ENCODE measurements around the gene COL6A6.
"Not testable (repeated sequence)": the region's sequence is repeated elsewhere in the genome, so short reads cannot be mapped to it uniquely, and the experiment has no call there.

COL6A6 gene

DNA sequence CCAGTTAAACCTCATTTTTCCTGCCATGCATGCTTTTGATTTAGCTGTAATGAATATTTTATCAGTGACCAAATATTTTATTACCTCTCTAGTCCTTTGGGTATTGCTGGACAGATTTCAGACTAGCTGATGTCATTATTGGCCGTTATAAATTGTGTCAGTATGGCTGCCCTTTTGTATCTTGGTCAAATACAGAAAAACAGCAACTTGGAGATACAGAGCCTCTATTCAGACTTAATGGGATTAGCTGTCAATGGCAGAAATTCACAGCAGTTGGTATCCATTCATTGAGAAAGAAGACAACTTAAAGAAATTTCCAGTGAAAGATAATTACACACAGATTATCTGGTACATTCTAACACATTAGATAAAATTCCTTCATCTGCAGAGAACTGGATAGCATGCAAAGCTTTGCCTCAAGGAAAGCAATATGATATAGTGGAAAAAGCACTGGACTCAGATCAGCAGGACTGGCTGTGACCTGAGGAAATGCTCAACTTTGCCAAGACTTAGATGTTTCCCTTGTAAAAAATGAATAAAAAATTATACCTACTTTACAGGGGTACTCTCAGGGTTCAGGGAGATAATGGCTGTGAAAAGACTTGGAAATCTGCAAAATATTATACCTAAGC, 20.8 kb downstream of the COL6A6 start:
- no peak for DNase-seq

DNA sequence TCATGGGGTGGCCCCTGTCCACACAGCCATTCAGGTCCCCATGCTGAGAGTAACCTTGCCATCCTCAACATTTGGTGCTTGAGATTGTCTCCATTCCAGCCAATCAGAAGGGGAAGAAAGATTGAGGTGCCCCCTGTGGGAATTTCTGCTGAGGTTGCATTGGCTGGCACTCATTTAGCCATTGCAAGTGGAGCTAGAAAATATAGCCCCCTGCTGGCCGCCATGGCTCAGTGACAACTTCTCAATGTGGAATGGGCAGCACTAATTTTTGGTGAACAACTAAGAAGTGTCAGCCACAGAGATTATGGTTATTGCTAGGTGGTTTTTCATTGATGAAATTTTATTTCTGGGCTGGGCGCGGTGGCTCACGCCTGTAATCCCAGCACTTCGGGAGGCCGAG, 22.0 kb downstream of the COL6A6 start:
- DNase-seq, result peak; percentile 22

DNA sequence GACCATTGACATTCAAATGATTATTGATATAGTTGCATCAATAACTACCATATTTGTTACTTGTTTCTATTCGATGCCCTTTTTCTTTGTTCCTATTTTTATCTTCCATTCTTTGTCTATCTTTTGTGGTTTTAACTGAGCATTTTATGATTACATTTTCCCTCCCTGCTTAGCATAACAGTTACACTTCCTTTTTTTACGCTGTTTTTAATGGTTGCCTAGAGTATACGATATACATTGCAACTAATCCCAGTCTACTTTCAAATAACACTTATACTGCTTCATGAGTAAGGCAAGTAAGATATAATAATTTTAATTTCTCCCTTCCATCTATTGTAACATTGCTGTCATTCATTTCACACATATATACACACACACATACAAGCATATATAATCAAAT, 26.3 kb downstream of the COL6A6 start:
- DNase-seq, result no peak

DNA sequence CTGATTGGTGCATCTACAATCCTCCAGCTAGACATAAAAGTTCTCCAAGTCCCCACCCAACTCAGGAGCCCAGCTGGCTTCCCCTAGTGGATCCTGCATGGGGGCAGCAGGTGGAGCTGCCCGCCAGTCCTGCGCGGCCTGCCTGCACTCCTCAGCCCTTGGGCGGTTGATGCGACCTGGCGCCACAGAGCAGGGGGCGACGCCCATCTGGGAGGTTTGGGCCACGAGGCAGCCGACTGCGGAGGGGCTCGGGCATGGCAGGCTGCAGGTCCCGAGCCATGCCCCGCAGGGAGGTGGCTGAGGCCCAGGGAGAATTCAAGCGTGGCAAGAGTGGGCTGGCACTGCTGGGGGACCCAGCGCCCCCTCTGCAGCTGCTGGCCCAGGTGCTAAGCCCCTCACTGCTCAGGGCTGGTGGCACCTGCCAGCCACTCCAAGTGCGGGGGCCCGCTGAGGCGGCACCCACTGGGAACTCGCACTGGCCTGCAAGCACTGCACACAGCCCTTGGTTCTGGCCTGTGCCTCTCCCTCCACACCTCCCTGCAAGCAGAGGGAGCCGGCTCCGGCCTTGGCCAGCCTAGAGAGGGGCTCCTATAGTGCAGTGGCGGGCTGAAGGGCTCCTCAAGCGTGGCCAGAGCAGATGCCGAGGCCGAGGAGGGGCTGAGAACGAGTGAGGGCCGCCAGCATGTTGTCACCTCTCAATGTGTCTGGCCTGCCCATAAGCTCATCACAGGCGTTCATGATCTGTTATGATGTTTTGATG, 30.1 kb downstream of the COL6A6 start:
- DNase-seq, result no peak

DNA sequence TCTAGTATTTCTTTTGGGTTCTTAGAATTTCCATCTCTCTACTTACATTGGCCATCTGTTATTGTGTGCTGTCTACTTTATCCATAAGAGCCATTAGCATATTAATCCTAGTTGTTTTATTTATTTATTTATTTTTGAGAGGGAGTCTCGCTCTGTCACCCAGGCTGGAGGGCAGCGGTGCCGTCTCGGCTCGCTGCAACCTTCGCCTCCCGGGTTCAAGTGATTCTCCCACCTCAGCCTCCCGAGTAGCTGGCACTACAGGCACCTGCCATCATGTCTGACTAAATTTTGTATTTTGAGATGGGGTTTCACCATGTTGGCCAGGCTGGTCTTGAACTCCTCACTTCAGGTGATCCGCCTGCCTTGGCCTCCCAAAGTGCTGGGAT, 30.7 kb downstream of the COL6A6 start:
- DNase-seq, result not testable (repeated sequence)

DNA sequence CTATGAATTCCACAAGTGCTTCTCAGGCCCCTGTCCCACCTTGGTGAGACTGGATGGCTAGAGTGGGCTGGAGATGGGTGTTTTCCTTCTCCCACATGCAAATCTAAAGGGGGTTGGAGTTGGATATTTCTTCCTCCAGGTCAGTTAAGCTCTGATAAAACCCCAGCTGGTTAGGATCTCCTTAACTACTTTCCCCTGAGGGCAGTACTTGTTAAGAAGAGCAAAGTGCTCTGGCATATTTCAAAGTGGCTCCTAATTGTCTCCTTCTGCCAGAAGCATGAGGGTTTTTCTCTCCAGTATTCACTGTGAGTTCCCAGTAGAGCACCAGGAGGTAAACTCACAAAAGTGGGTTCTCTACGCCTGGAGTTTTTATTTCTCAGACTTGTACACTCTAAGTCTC, 31.4 kb downstream of the COL6A6 start:
- no peak for DNase-seq

DNA sequence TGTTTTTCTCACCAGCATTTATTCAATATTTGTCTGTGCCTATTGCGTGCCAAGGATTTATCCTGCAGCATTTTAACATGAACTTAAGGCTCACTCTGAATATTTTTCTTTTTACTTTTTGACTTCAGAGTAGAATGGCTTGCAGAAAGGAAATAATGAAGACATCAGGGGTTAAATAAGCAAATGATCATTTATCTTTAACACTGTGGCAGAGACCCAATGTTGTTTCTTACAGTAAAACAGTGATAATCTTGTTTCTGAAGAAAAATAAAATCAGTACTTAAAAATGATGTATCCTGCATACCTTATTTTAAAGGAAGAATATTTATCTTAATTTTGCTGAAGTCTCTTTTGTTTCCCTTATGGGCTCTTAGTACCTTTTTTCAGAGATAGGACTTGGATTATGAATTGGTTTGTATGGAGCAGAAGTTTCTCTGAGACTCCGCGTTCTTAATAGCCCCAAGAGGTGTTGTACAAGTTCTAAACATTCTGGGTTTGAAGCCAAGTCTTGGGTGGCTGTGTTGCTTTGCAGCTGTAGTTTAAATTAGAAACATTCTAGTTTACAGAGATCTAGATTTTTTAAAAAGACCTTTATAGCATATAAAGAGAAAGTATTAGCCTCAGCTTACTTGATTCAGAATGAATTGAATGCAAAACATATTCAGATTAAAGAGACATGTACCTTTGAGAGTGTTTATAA, 40.5 kb downstream of the COL6A6 start:
- no peak for DNase-seq

DNA sequence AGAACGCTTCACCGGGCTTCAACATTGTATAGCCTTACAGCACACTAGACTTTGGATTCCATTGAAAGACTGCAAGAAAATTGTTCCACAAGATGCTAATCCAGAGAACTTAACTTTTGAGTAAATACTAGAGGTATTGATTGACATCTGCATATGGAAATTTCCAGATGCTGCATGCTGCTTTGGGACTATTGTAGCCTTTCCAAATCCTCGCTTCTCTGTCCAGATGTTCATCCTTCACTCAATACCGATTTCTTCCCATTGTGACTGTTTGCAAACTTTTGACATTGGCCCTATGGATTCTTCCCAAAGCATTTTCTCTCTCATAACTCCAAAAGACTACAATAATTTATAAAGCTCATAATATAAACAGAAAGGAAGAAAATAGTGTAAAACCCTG, 41.4 kb downstream of the COL6A6 start:
- DNase-seq, result no peak

DNA sequence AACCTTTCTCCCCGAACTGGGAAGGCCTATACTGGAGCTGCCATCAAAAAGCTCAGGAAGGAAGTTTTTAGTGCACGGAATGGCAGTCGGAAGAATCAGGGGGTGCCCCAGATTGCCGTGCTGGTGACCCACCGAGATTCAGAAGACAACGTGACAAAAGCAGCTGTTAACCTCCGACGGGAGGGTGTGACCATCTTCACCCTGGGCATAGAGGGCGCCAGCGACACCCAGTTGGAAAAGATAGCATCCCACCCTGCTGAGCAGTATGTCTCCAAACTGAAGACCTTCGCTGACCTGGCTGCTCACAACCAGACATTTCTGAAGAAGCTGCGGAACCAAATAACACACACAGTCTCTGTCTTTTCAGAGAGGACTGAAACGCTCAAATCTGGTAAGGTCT, 48.2 kb downstream of the COL6A6 start:
- no peak for DNase-seq
